SJCRH30 (cell line): ENCODE data around the gene SLC35F1. TPM values are rescaled to one million over a fixed set of nuclear protein-coding genes. Genes with fewer than 3 reads are reported as not detected.
A peak's percentile ranks its signal among the peaks of the same experiment; 100 is the strongest.

Source experiments
- DNase-seq, 2 experiments: peaks; one replicate each; pipeline ENCODE4 v3.0.0-alpha.2; 2015 to 2020
- H3K27ac ChIP-seq: fragments of 250-450 bp; sonication (Bioruptor Pico); 2 replicates; pipeline ENCODE4 v1.5.1; 2020; ENCODE audit warnings: mild to moderate bottlenecking, moderate library complexity
- H3K27me3 ChIP-seq: fragments of 250-450 bp; sonication (Bioruptor Pico); 2 replicates; pipeline ENCODE4 v1.5.1; 2020; ENCODE audit warnings: mild to moderate bottlenecking, moderate library complexity
- H3K36me3 ChIP-seq: fragments of 250-450 bp; sonication (Bioruptor Pico); 2 replicates; pipeline ENCODE4 v1.5.1; 2020; ENCODE audit warnings: mild to moderate bottlenecking, moderate library complexity
- H3K4me1 ChIP-seq: fragments of 250-450 bp; sonication (Bioruptor Pico); 2 replicates; pipeline ENCODE4 v1.5.1; 2020; ENCODE audit warnings: mild to moderate bottlenecking, moderate library complexity
- H3K4me3 ChIP-seq: fragments of 250-450 bp; sonication (Bioruptor Pico); 2 replicates; pipeline ENCODE4 v1.5.1; 2020; ENCODE audit warnings: mild to moderate bottlenecking, moderate library complexity
- H3K9me3 ChIP-seq: fragments of 250-450 bp; sonication (Bioruptor Pico); replicated peaks from 2 replicates; pipeline ENCODE4 v1.5.1; 2020; ENCODE audit warnings: mild to moderate bottlenecking, moderate library complexity
- total RNA-seq: library from RNA; depleted of rRNA; stranded (reverse); fragments of >200 nt; shearing (Covaris generic); gene quantifications from 2 replicates; pipeline ENCODE4 v1.2.3, GENCODE V29; 2014; rRNA removed

Gene SLC35F1
- total RNA-seq, 1 experiment from 2014 or later = 1.2 TPM

DNA sequence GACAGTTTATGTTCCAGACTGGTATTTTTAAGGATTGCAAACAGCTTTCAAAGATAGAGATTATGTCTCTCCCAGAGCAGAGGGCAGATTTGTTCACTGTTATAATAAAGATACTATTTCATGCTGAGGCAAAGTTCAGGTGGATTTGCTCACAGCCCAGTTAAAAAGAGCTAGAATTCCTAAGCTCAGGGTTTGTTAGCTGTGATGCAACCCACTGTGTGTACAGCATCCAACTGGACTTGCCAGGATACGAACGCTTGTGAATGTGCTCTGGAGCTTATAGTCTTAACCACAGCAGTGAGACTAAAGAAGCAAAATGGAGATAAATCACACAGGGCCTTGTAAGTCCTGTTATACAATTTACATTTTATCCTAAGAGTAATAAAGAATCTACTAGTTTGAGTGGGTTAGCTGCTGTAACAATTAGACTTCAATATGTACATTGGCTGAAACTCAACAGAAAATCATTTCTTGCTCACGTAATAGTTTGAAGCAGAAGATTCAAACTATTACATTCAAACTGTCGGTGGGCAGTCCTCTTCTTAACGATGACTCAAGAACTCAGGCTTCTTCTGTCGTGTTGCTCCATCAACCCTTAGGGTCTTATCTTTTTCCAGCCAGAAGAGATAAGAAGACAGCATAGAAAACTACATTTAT, 437.1 kb downstream of the SLC35F1 start:
- H3K9me3 ChIP-seq = 0 out of 2 replicates have a peak, but pooled peaks cover 4% of the 10 kb centered on the region
- H3K4me3 ChIP-seq = no peak overlapping the region
- H3K27me3 ChIP-seq = no peaks in the 10 kb centered on the region
- no peaks in the 10 kb centered on the region for H3K4me1 ChIP-seq
- no peak overlapping the region for H3K27ac ChIP-seq
- H3K36me3 ChIP-seq = no peaks in the 10 kb centered on the region
- no peak for DNase-seq

DNA sequence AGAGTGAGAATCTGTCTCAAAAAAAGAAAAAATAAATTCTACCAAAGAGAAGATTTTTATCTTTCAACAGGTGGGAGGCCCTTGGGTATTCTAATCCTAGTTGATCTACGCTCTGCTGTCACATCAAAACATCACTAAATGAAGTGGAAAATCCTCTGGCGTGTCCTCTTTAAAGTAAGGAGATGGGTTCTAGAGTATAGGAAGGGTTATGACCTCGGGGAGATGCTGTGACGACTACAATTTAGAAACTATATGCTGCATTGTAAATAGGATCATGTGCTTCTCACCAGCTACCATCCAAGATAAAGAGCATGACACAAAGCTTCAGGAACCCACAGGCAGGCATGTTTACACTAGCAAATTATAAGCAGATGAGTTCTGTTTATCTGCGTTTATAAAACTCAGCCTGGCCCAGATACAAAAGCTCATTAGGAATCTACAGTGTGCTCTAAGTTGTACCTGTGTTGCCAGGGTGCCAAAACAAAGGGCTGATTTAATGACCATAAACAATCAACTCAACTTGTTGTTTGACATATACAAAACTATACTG, 443.9 kb downstream of the SLC35F1 start:
- H3K36me3 ChIP-seq = no peaks in the 10 kb centered on the region
- peak; percentile 52 to 76 for DNase-seq
- H3K27me3 ChIP-seq = no peaks in the 10 kb centered on the region
- H3K4me3 ChIP-seq = no peak overlapping the region
- H3K27ac ChIP-seq = peak overlapping the region; percentile 59
- H3K4me1 ChIP-seq = peaks cover 10% of the 10 kb centered on the region
- 0 out of 2 replicates have a peak, but pooled peaks cover 4% of the 10 kb centered on the region for H3K9me3 ChIP-seq

DNA sequence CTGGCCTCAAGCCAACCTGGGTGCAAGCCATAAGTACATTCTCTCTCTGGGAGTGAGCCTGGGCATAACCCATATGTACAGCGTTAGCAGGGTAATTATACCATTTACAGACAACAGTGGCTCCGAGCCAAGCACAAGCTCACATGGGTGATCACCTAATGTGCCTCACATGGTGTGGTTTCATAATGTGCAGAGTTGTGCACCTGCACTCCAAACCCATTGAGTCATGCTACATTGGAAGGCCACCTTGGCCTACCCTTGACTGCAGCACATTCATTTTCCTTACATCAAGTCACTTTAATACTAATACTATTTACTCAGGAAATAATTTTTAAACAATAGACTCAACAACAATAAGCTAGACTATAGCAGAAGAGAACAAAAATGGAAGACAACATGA, 446.5 kb downstream of the SLC35F1 start:
- Histone ChIP-seq H3K9me3 (no peaks in the 10 kb centered on the region), H3K4me3 (no peak overlapping the region), H3K36me3 (no peaks in the 10 kb centered on the region), H3K4me1 (peaks cover 10% of the 10 kb centered on the region), H3K27me3 (no peaks in the 10 kb centered on the region), H3K27ac (no peak overlapping the region)
- DNase-seq = no peak

DNA sequence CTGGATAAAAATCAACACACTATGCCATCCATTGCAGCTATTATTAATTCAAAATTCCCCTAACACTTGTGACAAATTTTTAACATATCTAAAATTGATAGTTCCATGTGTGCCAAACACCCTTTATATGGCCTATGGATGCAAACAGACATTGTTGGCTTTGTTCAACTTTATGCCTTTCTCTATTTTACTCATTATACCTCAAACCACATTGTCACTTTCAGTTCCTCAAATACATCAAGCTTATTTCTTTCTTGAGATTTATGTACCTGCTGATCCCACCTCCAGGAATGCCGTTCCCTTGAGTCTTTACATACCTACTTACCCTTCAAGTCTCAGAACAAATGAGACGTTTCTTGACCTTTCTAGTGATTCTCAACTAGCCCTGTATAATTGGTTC, 447.6 kb downstream of the SLC35F1 start:
- Histone ChIP-seq H3K4me3 (no peak overlapping the region), H3K36me3 (no peaks in the 10 kb centered on the region), H3K4me1 (peaks cover 10% of the 10 kb centered on the region), H3K27me3 (no peaks in the 10 kb centered on the region), H3K27ac (no peak overlapping the region), H3K9me3 (no peaks in the 10 kb centered on the region)
- DNase-seq = no peak

DNA sequence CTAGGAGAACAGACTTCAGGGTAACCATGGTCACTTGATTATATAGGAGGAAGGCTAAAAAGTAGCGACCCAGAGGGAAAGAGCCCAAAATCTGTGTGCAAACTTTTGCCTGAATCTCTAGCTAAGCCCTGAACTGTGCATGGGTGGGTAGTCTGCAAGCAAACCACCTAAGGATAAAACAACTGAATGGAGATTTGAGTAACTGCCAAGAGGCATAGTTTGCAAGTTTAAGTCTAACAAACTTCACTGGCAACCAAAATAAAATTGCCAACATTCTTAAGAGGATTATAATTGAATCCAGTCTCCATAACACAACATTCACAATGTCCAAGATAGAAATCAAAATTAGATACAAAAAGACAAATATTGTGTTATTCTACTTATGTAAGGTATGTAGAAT, 449.0 kb downstream of the SLC35F1 start:
- H3K9me3 ChIP-seq = no peaks in the 10 kb centered on the region
- H3K27me3 ChIP-seq = no peaks in the 10 kb centered on the region
- no peaks in the 10 kb centered on the region for H3K36me3 ChIP-seq
- H3K4me3 ChIP-seq = no peak overlapping the region
- DNase-seq = no peak
- peaks cover 8% of the 10 kb centered on the region for H3K4me1 ChIP-seq
- no peak overlapping the region for H3K27ac ChIP-seq

DNA sequence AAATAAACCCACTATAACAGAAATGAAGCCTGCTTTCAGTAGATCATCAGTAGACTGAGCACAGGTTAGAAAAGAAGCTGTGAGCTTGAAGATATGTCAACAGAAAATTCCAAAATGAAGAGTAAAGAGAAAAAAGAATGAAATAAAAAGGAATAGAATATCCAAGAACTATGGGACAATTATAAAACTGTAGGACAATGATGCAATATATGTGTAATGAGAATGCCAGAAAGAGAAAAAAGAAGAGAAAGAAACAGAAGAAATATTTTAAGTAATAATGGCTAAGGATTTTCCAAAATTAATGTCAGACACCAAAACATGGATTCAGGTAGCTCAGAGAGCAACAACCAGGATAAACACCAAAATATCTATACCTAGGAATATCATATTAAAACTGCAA, 449.6 kb downstream of the SLC35F1 start:
- no peaks in the 10 kb centered on the region for H3K27me3 ChIP-seq
- no peak overlapping the region for H3K27ac ChIP-seq
- peaks cover 2% of the 10 kb centered on the region; the same call in 1 of the 2 replicates for H3K4me1 ChIP-seq
- H3K36me3 ChIP-seq = no peaks in the 10 kb centered on the region
- DNase-seq = no peak
- no peak overlapping the region for H3K4me3 ChIP-seq
- H3K9me3 ChIP-seq = 0 out of 2 replicates have a peak, but pooled peaks cover 2% of the 10 kb centered on the region

Other genes with a start within 250 kb of the SLC35F1 start
- gene NUS1, start 231.8 kb upstream of the SLC35F1 start, total RNA-seq = 21.3 and 22.5 TPM in 2 replicates